GM11168 (cell line): ENCODE measurements around the gene SHMT1.
"Not testable (repeated sequence)": the region's sequence is repeated elsewhere in the genome, so short reads cannot be mapped to it uniquely, and the experiment has no call there.

Experiments
- in situ Hi-C: fragments of 300-500 bp; cut with MboI; formaldehyde crosslinking; loops from one replicate; pipeline ENCODE4 v1.12.0; 2022; ENCODE audit warnings: low sequenced_read_pairs; ENCODE audit not compliant: unreplicated experiment

The SHMT1 gene

DNA sequence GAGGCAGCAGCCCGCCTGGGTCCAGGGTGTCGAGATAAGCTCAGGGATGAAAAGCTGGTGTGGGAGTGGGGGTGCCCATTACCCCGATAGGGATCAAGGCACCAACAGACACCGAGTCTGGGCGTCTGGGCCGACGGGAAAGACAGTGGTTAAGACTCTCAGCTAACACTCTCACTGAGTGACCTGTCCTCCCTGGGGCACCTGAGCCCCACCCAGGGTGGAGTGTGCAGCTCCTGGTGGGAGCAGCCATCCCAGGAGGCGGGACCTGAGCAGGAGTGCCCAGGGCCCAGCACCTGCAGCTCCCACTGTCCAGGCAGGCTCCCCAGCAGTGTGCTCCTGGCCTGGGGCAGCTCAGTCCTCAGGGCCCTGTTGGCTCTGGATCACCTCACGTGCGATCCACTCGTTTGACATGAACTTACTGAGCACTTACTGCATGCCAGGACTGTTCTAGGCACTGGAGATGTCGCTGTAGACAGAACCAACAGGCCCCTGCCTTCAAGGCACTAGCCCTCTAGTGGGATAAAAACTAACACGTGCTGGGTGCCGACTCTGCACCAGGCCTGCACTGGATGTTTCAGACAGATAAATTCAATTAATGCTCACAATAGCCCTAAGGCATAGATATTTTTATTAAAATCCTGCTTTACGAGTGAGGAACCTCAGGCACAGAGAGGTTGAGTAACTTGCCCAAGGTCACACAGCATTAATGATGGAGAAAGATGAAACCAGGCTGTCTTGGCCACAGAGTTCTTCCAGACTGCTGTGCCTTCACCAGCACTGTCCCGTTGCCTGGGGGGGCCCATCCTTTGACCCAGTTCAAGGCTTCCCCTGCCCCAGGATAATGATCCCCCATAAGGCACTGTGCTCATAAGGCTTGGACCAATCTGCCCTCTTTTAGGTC lies 16.1 kb upstream of the SHMT1 start:
- in situ Hi-C loops, result no loop called here

DNA sequence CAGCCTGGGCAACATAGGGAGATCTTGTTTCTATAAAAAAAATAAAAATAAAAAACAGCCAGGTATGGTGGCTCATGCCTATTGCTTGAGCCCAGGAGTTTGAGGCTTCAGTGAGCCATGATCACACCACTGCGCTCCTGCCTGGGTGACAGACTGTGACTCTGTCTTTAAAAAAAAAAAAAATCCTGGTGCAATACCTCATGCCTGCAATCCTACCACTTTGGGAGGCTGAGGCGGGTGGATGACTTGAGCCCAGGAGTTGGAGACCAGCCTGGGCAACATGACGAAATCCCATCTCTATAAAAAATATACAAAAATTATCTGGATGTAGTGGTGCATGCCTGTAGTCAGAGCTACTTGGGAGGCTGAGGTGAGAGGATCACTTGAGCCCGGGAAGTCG lies 15.3 kb upstream of the SHMT1 start:
- in situ Hi-C loops, result not testable (repeated sequence)

DNA sequence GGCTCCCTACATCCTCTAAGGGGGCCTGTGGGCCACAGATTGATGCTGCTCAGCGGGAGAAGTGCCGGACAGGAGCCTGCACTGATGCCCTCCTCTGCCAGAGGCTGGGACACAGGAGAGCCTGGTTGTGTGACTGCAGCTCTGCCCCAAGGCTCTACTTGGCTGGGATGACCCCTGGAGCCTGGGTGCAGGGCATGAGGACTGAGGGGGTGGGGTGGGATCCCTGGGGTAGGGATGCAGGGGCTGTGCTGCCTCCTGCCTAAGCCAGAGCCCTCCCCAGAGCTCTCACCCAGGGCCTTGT lies 14.8 kb upstream of the SHMT1 start:
- in situ Hi-C loops, result no loop called here

DNA sequence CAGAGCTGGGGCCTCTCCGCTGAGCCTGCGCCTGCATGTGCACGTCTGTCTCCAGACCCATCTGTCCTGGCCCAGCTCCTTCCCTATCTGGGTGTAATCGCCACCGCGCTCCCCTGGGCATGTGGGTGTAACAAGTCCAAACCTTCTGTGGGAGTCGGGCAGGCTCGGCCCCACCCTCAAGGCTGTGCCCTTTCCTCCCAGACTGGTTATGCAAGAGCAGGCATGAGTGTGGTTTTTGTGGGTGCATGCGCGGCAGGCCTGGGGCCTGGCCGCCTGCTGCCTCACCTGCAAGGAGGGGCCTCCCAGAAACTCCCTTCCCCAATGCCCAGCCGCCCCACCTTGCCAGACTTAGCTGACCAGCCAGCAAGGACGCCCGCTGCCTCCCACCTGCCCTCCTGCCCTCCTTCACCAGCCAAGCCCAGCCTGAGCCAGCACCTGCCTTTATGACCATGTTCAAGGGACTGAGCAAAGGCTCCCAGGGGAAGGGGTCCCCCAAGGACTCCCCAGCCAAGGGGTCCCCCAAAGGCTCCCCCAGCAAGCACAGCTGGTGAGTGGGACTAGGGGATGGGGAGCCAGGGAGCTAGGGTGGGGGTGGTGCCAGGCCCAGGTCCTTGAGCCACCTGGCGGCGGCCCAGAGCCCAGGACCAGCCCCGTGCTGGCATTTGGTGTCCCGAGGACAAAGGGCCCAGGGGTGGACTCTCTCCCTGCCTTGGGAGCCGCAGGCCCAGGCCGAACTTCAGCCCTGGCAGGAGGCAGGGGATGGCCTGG lies 14.3 kb upstream of the SHMT1 start, which contains the start of gene EVPLL:
Gene EVPLL, plus strand, starts transcription at position 342 of the 768 bp plus-strand sequence. CDS start 3,160 bp downstream, outside the sequence.
- in situ Hi-C loops, result no loop called here

DNA sequence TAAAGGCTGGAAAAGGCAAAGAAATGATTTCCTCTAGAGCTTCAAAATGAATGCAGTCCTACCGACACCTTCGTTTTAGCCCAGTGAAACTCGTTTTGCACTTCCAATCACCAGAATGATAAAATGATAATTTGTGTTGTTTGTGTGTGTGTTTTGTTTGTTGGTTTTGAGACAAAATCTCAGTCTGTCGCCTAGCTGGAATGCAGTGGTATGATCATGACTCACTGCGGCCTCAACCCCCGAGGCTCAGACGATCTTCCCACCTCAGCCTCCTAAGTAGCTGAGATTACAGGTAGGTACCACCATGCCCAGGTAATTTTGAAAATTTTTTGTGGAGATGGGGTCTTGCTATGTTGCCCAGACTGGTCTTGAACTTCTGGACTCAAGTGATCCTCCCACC lies 10.9 kb upstream of the SHMT1 start:
- in situ Hi-C loops, result no loop called here

DNA sequence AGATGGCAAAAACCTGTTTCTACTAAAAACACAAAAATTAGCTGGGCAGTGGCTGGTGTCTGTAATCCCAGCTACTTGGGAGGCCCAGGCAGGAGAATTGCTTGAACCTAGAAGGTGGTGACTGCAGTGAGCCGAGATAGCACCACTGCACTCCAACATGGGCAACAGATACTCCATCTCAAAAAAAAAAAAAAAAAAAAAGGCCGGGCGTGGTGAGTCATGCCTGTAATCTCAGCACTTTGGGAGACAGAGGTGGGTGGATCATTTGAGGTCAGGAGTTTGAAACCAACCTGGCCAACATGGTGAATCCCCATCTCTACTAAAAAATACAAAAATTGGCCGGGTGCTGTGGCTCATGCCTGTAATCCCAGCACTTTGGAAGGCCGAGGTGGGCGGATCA lies 9.8 kb upstream of the SHMT1 start:
- in situ Hi-C loops, result not testable (repeated sequence)

DNA sequence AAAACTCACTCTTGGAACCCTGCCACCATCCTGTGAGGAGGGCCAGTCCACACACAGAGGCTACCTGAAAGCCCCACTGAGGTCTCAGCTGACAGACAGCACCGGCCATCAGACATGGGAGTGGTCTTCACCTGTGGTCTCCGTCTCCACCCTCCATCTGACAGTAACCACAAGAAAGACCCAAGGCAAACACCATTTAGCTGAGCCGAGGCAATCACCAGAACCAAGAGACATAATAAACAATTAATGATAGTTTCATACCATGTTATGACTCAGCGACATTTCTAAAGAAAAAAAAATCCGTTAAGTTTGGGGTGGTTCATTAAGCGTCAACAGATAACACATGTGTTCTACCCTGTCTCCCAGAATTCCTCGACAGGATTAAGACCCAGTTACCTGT lies 8.1 kb upstream of the SHMT1 start:
- in situ Hi-C loops, result no loop called here

DNA sequence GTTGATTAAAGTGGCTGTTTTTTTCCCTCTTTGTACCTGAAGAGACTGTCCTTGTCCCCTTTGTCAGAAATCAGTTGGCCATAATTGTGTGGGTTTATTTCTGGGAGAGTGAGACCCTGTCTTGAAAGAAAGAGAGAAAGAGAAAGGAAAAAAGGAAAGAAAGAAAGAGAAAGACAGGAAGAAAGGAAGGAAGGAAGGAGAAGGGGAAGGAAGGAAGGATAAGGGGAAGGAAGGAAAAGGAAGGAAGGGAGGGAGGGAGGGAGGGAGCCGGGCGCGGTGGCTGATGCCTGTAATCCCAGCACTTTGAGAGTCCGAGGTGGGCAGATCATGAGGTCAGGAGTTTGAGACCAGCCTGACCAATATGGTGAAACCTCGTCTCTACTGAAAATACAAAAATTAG lies 7.4 kb upstream of the SHMT1 start:
- in situ Hi-C loops, result no loop called here

DNA sequence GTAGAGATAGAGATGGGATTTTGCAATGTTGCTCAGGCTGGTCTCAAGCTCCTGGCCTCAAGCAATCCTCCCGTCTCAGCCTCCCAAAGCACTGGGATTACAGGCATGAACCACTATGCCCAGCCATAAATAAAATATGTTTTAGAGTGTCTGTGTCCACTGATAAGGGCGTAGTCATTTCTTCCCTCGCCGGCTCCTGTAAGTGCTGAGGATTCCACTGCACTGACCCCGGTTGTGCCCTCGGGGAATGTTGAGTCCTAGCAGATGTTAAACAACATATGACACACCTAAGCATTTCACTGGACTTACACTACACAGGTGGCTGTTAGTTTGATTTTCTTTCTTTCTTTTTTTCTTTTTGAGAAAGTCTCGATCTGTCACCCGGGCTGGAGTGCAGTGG lies 5.6 kb upstream of the SHMT1 start:
- in situ Hi-C loops, result no loop called here

DNA sequence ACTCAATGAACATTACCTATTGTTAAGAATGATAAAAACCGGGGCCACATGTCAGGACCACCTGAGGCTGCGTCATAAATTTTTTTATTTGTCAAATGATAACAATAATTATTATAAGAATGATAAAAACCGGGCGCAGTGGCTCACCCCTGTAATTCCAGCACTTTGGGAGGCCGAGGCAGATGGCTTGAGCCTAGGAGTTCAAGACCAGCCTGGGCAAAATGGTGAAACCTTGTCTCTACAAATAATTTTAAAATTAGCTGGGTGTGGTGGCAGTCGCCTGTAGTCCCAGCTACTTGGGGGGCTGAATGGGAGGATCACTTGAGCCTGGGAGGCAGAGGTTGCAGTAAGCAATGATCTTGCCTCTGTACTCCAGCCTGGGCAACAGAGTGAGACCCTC lies 816 bp upstream of the SHMT1 start:
- in situ Hi-C loops, result no loop called here

DNA sequence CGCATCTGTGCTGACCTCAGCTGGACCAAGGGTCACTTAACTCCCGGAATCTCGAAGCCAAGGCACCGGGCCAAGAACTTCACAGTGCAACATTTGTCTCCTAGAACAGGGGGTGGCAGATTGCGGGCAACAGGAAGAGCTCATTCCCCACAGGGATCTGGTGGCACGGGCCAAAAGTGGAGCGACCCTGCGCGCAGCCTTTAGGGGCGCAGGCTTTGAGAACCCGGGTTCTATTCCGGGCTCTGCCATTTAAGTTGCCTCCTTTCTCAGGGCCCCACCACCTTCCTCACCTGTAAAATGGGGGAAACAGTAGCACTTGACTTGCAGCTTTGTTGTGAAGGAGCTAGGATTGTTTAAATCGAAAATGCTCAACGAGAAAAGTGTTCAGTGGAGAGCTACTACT lies 651 bp downstream of the SHMT1 start:
- in situ Hi-C loops, result no loop called here

DNA sequence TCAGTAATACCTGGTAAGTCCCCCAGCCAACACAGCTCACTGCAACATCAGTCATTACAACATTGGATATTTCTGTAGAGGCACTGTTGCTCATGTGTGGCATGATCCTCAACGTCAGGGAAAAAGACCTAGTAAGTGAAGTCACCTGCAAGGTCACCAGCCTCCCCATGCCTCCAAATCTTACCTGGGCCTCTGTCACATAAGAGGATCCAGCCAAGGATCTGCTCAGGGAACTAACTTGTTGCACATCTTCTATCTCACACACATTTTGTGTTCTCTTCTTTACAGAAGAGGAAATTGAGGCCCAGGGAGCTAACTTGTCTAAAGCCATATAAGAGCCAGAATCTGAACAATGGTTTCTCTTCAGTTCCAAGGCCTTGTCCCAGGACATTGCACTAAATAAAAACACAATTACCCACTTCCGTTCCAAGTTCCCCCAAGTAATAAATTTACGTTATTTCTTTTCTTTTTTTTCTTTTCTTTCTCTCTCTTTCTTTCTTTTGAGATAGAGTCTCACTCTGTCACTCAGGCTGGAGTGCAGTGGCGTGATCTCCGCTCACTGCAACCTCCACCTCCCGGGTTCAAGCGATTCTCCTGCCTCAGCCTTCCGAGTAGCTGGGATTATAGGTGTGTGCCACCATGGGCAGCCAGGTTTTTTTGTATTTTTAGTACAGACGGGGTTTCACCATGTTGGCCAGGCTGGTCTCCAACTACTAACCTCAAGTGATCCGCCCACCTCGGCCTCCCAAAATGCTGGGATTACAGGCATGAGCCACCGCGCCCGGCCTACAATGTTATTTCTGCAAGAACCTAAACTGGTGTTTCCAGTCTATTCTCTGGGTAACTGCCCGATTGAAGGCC lies 1.3 kb downstream of the SHMT1 start:
- in situ Hi-C loops, result no loop called here

DNA sequence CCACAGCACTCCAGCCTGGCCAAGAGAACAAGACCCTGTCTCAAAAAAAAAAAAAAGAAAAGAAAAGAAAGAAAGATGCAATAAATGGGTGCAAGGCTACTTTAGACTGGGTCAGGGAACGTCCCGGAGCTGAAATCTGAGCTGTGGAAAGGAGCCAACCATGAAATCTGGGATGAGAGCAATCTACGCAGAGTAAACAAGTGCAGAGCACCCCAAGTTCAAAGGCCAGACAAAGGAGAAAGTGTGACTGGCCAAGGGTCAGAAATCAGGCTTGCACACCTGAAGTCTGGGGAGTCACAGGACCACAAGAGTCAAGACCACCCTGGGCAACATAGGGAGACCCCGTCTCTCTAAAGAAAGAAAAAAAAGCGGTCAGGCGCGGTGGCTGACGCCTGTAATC lies 2.8 kb downstream of the SHMT1 start:
- in situ Hi-C loops, result no loop called here

DNA sequence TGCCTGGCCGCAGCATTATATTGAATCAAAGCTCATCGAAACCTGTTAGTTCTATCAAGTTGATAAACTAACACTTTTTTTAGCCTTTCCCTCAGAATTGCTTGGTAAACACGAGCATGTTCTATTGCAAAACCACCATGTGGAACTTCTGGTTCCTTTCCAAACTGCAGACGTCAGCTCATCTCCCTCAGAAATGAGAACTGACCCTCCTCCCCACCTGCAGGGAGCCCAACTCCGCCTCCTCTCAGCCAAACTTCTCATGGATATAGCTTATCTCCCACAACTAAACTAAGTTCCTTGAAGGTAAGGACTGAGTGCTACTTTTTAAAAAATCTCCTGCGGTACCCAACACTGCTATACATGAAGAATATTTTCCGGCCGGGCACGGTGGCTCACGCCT lies 6.7 kb downstream of the SHMT1 start:
- in situ Hi-C loops, result no loop called here

DNA sequence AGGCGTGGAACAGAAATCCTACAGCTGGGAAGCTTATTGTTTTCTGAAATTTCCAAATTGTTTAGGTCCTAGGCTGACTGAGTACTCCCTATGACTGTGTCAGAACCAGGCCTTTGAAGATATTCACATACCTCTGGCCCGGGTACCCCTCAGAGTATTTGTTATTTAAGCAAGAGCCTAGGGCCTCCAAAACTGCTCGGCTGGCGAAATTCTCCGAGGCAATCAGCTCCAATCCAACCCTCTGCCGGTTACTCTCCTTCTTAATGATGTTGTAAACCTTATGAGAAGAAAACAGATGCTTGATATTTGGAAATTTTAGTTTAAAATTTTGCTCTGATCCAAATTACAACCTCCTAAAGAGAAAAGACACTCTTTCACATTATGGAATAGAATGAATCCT lies 9.8 kb downstream of the SHMT1 start:
- in situ Hi-C loops, result no loop called here

DNA sequence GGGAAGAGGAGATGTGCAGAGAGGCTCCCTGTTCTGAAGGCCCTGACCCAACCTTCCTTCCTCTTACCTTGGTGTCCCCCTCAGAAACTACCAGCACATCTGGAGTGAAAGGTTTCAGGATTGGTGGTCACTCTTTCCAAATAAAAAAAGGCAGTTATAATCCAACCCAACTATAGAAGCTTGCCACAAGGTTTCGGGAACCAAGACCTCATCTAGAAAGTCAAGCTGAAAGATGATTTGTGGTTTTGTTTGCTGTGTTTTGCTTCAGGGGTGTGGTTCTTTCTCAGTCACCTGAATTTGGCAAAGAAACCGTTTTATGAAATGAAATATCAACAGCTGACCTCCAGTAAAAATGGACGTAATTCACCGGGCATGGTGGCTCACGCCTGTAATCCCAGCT lies 19.3 kb downstream of the SHMT1 start:
- in situ Hi-C loops, result no loop called here

DNA sequence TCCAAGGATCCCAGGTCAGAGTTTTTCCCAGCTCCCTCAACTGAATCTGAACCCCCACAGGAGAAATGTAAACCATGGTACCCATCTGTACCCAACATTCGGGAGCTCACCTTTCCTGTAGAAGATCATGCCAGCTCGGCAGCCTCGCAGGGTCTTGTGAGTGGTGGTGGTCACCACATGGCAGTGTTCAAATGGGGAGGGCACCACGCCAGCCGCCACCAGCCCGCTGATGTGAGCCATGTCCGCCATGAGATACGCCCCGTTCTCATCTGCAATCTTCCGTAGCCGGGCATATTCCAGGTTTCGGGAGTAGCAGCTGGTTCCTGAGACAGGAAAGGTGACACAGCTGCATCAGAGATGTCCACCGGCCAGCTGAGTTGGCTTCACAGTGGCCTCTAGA lies 23.4 kb downstream of the SHMT1 start:
- in situ Hi-C loops, result no loop called here

DNA sequence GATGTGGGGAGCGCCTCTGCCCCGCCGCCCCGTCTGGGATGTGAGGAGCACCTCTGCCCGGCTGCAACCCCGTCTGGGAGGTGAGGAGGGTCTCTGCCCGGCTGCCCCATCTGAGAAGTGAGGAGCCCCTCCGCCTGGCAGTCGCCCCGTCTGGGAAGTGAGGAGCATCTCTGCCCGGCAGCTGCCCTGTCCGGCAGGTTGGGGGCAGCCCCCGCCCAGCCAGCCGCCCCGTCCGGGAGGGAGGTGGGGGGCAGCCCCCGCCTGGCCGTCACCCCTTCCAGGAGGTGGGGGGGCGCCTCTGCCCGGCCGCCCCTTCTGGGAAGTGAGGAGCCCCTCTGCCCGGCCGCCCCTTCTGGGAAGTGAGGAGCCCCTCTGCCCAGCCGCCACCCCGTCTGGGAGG lies 25.2 kb downstream of the SHMT1 start:
- in situ Hi-C loops, result not testable (repeated sequence)

DNA sequence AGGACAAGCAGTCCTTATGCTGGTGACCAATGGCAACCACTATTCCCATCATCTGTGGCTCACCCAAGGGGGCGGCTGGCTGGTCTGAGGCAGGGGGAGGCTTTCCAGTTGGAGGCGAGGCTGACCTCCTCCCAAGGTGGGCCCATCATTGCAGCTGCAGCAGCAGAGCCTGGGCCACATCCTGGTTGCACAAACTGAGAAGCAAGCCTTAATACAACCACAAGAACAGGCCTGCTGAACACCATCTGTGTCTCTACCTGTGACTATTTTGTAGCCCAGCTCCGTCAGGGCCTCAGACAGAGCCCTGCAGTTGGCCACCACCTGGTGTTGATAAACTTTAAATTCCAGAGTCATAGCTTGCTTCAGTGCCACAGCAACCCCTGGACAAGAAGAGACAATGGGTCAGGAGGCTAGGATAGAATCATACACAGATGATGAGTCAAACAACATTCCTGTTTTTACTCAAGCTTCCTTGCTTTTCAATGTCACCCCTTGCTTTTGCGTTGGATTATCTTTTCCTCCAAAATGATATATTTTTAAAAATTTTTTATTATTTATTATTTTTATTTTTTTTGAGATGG lies 30.4 kb downstream of the SHMT1 start:
- in situ Hi-C loops, result no loop called here

DNA sequence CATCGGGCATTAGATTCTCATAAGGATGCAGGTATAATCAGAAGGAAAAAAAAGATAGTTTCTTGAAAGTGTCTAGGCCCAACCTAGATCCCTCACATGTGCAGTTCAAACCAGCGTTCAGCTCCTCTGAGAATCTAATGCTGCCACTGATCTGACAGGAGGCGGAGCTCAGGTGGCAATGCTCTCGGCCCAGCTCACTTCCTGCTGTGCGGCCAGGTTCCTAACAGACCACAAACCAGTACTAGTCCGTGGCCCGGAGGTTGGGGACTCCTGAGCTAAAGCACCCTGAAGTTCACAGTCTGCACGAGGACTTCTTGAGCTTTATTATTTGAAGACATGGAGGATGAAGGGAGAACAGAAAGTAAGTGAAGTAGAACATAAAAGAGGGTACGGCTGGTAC lies 31.5 kb downstream of the SHMT1 start:
- in situ Hi-C loops, result no loop called here
